IMR-90 (cell line): ENCODE results near the gene CNNM3. TPM values are rescaled to one million over a fixed set of nuclear protein-coding genes. Genes with fewer than 3 reads are reported as not detected.

Experiments used
- ATAC-seq: fragments of 200-7000 bp; cut with Tn5 transposase; 2 replicates; pipeline ENCODE4 v1.9.1; 2020; ENCODE audit warnings: low read depth, mild to moderate bottlenecking, moderate library complexity
- BruUV-seq: library from RNA; stranded (reverse); fragments of 400-500 nt; replicated peaks from 2 replicates; lab custom pipeline; 2021; lab: Mats Ljungman, UMichigan
- CTCF ChIA-PET: fragments of 300-600 bp; formaldehyde crosslinking; extraction: SDS; loops from one replicate; lab custom pipeline; 2021; ENCODE audit warnings: antibody characterized with exemption; lab: Yijun Ruan, JAX
- POLR2A ChIA-PET: fragments of 300-600 bp; sonication (Branson Sonifier 250); formaldehyde crosslinking; loops from one replicate; lab custom pipeline; 2022; ENCODE audit warnings: antibody characterized with exemption; ENCODE audit not compliant: unreplicated experiment; lab: Charles Lee
- DNase-seq: peaks from one replicate; pipeline ENCODE4 v3.0.0; 2013
- H2AFZ ChIP-seq: replicated peaks from 2 replicates; pipeline ENCODE3; 2013; ENCODE audit warnings: low read length, mild to moderate bottlenecking; ENCODE audit not compliant: poor library complexity
- H2AK5ac ChIP-seq: 2 replicates; pipeline ENCODE4 v1.6.1; 2013; ENCODE audit warnings: low read depth, low read length, inconsistent platforms
- H2AK9ac ChIP-seq: replicated peaks from 2 replicates; pipeline ENCODE3; 2013; ENCODE audit warnings: mild to moderate bottlenecking, low read depth, low read length, moderate library complexity; ENCODE audit not compliant: poor library complexity
- H2BK120ac ChIP-seq: 2 replicates; pipeline ENCODE4 v1.6.1; 2013; ENCODE audit warnings: low read depth, low read length, inconsistent platforms
- H2BK15ac ChIP-seq: 3 replicates; pipeline ENCODE4 v1.6.1; 2013; ENCODE audit warnings: low read depth, low read length, inconsistent platforms
- H2BK20ac ChIP-seq: 2 replicates; pipeline ENCODE4 v1.6.1; 2013; ENCODE audit warnings: low read depth, mild to moderate bottlenecking, inconsistent platforms, low read length, moderate library complexity
- H2BK5ac ChIP-seq: 2 replicates; pipeline ENCODE4 v1.6.1; 2013; ENCODE audit warnings: mild to moderate bottlenecking, low read depth, low read length, inconsistent platforms; ENCODE audit not compliant: poor library complexity, severe bottlenecking
- H3K14ac ChIP-seq: replicated peaks from 2 replicates; pipeline ENCODE4 v1.6.1; 2013; ENCODE audit warnings: low read depth, low read length, inconsistent platforms
- H3K18ac ChIP-seq: 2 replicates; pipeline ENCODE4 v1.6.1; 2013; ENCODE audit warnings: low read depth, low read length, control low read depth
- H3K23ac ChIP-seq: 2 replicates; pipeline ENCODE4 v1.6.1; 2013; ENCODE audit warnings: low read depth, low read length, inconsistent platforms
- H3K27ac ChIP-seq: 2 replicates; pipeline ENCODE4 v1.5.1; 2013; ENCODE audit warnings: mild to moderate bottlenecking, control low read depth, low read length; ENCODE audit not compliant: insufficient read depth
- H3K27me3 ChIP-seq: 2 replicates; pipeline ENCODE4 v1.6.1; 2013; ENCODE audit warnings: low read length; ENCODE audit not compliant: control insufficient read depth, insufficient read depth
- H3K36me3 ChIP-seq: 2 replicates; pipeline ENCODE4 v1.6.1; 2013; ENCODE audit warnings: low read length, mixed read lengths; ENCODE audit not compliant: control insufficient read depth, insufficient read depth
- H3K4ac ChIP-seq: 2 replicates; pipeline ENCODE4 v1.6.1; 2013; ENCODE audit warnings: low read depth, low read length, inconsistent platforms
- H3K4me1 ChIP-seq: 2 replicates; pipeline ENCODE4 v1.6.1; 2013; ENCODE audit warnings: low read length, mixed read lengths; ENCODE audit not compliant: control insufficient read depth, insufficient read depth
- H3K4me2 ChIP-seq: 2 replicates; pipeline ENCODE4 v1.6.1; 2013; ENCODE audit warnings: low read depth, mild to moderate bottlenecking, control low read depth, low read length, moderate library complexity
- H3K4me3 ChIP-seq: 2 replicates; pipeline ENCODE4 v1.5.1; 2013; ENCODE audit warnings: low read depth, mild to moderate bottlenecking, control low read depth, low read length, moderate library complexity; ENCODE audit not compliant: insufficient read depth
- H3K56ac ChIP-seq: 2 replicates; pipeline ENCODE4 v1.6.1; 2013; ENCODE audit warnings: low read length, inconsistent platforms; ENCODE audit not compliant: insufficient read depth; ENCODE audit errors: extremely low read depth
- H3K79me1 ChIP-seq, 2 experiments: 2 replicates each; pipeline ENCODE4 v1.6.1; 2013; ENCODE audit warnings: low read length in 2 of 2, inconsistent platforms in 1 of 2, low read depth in 1 of 2
- H3K9ac ChIP-seq: 2 replicates; pipeline ENCODE4 v1.6.1; 2013; ENCODE audit warnings: low read depth, low read length, control low read depth
- H3K9me1 ChIP-seq: 2 replicates; pipeline ENCODE4 v1.6.1; 2013; ENCODE audit warnings: low read length, inconsistent platforms; ENCODE audit not compliant: insufficient read depth
- H3K9me3 ChIP-seq: 2 replicates; pipeline ENCODE4 v1.6.1; 2013; ENCODE audit warnings: low read length; ENCODE audit not compliant: control insufficient read depth, insufficient read depth
- H4K20me1 ChIP-seq: 2 replicates; pipeline ENCODE4 v1.6.1; 2013; ENCODE audit warnings: low read length, inconsistent platforms; ENCODE audit not compliant: insufficient read depth
- H4K5ac ChIP-seq: 2 replicates; pipeline ENCODE4 v1.6.1; 2013; ENCODE audit warnings: mild to moderate bottlenecking, low read depth, low read length, control low read depth
- H4K8ac ChIP-seq, 2 experiments: 2 replicates each; pipeline ENCODE4 v1.6.1; 2013; ENCODE audit warnings: low read depth in 2 of 2, low read length in 2 of 2, control low read depth in 1 of 2, inconsistent platforms in 1 of 2
- H4K91ac ChIP-seq: 2 replicates; pipeline ENCODE4 v1.6.1; 2013; ENCODE audit warnings: low read depth, low read length, inconsistent platforms; ENCODE audit not compliant: insufficient read depth
- BHLHE40 ChIP-seq: fragments of 150-350 bp; IDR thresholded peaks from 2 replicates; pipeline ENCODE4 v1.6.1; 2016; ENCODE audit warnings: mild to moderate bottlenecking, low read depth, low read length
- CHD1 ChIP-seq: IDR thresholded peaks from 2 replicates; pipeline ENCODE4 v1.6.1; 2012; ENCODE audit warnings: low read depth, low read length, improper control_type of control experiment
- FOS ChIP-seq: fragments of 150-350 bp; IDR thresholded peaks from 2 replicates; pipeline ENCODE4 v1.6.1; 2016; ENCODE audit warnings: low read depth, low read length
- MAZ ChIP-seq: IDR thresholded peaks from 2 replicates; pipeline ENCODE4 v1.6.1; 2012; ENCODE audit warnings: low read depth, mild to moderate bottlenecking, low read length, improper control_type of control experiment, moderate library complexity, borderline replicate concordance
- SMC3 ChIP-seq: fragments of 150-350 bp; IDR thresholded peaks from 2 replicates; pipeline ENCODE4 v1.6.1; 2016; ENCODE audit warnings: low read depth, mild to moderate bottlenecking, antibody characterized with exemption, low read length, moderate library complexity
- USF2 ChIP-seq: fragments of 150-350 bp; IDR thresholded peaks from 2 replicates; pipeline ENCODE4 v1.6.1; 2017; ENCODE audit warnings: mild to moderate bottlenecking, antibody characterized with exemption, low read length, low read depth
- WGBS, 2 experiments: methylation state at CpG; one replicate each; pipeline versions ENCODE4 v1.1.5 to v1.1.7; 2013; ENCODE audit warnings: missing lambda C conversion rate in 2 of 2; ENCODE audit not compliant: insufficient read length in 1 of 2; ENCODE audit errors: extremely low coverage in 2 of 2; 5-methylcytosine and 5-hydroxymethylcytosine counted together
- dilution Hi-C: fragments of 300-500 bp; cut with HindIII; formaldehyde crosslinking; loops from one replicate; pipeline ENCODE4 v1.14.3; 2018; ENCODE audit warnings: low sequenced_read_pairs; ENCODE audit not compliant: unreplicated experiment
- in situ Hi-C: fragments of 300-500 bp; cut with MboI; formaldehyde crosslinking; loops from 3 replicates; pipeline ENCODE4 v1.14.3; 2019; ENCODE audit warnings: low sequenced_read_pairs, inconsistent platforms, mixed read lengths
- intact Hi-C: fragments of 100-400 bp; cut with micrococcal nuclease; formaldehyde crosslinking; loops from 2 replicates; pipeline ENCODE4 v1.10.0; 2022
- polyA plus RNA-seq, 3 experiments: library from polyadenylated mRNA; depleted of rRNA; stranded (reverse); fragments of >200 nt; gene quantifications; 2 replicates each; pipeline ENCODE4 v1.2.3, GENCODE V29; 2012; ENCODE audit warnings: low replicate concordance in 1 of 3
- total RNA-seq: library from RNA; depleted of rRNA; stranded (reverse); fragments of >200 nt; gene quantifications from 2 replicates; pipeline ENCODE4 v1.2.3, GENCODE V29; 2012

The CNNM3 gene
- total and polyA plus RNA-seq, 2 of the 4 experiments (the other 2 are of a cell fraction) = 2.3 to 6.1 TPM

GRCh38 chr2:96775160-96775559 lies 40.9 kb upstream of the CNNM3 start:
- ChIA-PET CTCF (interaction anchor here (0.8 kb wide), 1 partner anchor 12 kb away, joined by 3 read pairs; no protein-coding TSS in a partner anchor), POLR2A (no interaction called here)
- Histone ChIP-seq H2BK15ac (no peak overlapping the region), H4K5ac (no peak overlapping the region), H3K9me3 (no peaks in the 10 kb centered on the region), H3K14ac (no peak overlapping the region), H3K27ac (no peak overlapping the region), H2AFZ (no peak overlapping the region), H3K4me2 (no peak overlapping the region), H2BK20ac (no peak overlapping the region), H2AK9ac (no peak overlapping the region), H4K91ac (no peak overlapping the region), H2BK5ac (no peak overlapping the region), H3K4ac (no peak overlapping the region), H2AK5ac (no peak overlapping the region), H3K4me1 (peaks cover 7% of the 10 kb centered on the region), H3K79me1 (peaks cover 2 to 9% of the 10 kb centered on the region in 2 experiments; a peak in 1 of 4 replicates), H3K18ac (no peak overlapping the region), H3K36me3 (no peaks in the 10 kb centered on the region), H3K27me3 (no peaks in the 10 kb centered on the region), H3K4me3 (no peak overlapping the region), H3K23ac (0 out of 2 replicates have a peak overlapping the region, but pooled peaks have one; percentile 53), H2BK120ac (no peak overlapping the region), H3K9ac (no peak overlapping the region), H4K8ac (no peak overlapping the region), H3K56ac (no peak overlapping the region), H3K9me1 (peaks cover 7% of the 10 kb centered on the region; the same call in 1 of the 2 replicates), H4K20me1 (no peaks in the 10 kb centered on the region)
- intact Hi-C loops = no loop called here
- dilution Hi-C loops = no loop called here
- no TSS peak for BruUV-seq
- ATAC-seq (peak; percentile 80), DNase-seq (peak; percentile 66)
- in situ Hi-C loops = no loop called here
- TF ChIP-seq MAZ (no peak), SMC3 (no peak), USF2 (no peak), BHLHE40 (no peak), FOS (no peak), CHD1 (no peak)
- WGBS, 2 experiments = no CpG with 5 or more reads among the region's 1 CpG
